K562 (cell line): ENCODE measurements around the gene PLCG2. TPM values are rescaled to one million over a fixed set of nuclear protein-coding genes. Genes with fewer than 3 reads are reported as not detected.

Source experiments
- ATAC-seq: fragments of 200-7000 bp; cut with Tn5 transposase; 3 replicates; pipeline ENCODE4 v1.9.1; 2020; ENCODE audit warnings: moderate library complexity
- BruUV-seq: library from RNA; stranded (reverse); fragments of 400-500 nt; replicated peaks from 2 replicates; lab custom pipeline; 2021; lab: Mats Ljungman, UMichigan
- CTCF ChIA-PET: fragments of 300-600 bp; formaldehyde crosslinking; extraction: SDS; loops from one replicate; lab custom pipeline; 2021; ENCODE audit warnings: low intra/inter-chr PET ratio; lab: Yijun Ruan, JAX
- POLR2A ChIA-PET: fragments of 300-600, 350-650 bp; sonication (Branson Sonifier 250); formaldehyde crosslinking; extraction: SDS; loops from one replicate; lab custom pipeline; 2021; ENCODE audit warnings: antibody characterized with exemption, inconsistent platforms; lab: Yijun Ruan, JAX
- DNase-seq, 4 experiments: peaks; one replicate each; pipeline versions ENCODE4 v3.0.0 to v3.0.0-alpha.2; 2011 to 2018; ENCODE audit warnings: low spot score in 3 of 4, mixed read lengths in 3 of 4; ENCODE audit errors: extremely low read depth in 1 of 4
- FAIRE-seq: peaks from 2 replicates; lab custom pipeline; 2011; peaks lifted over from hg19 to GRCh38; lab: Jason Lieb, UNC
- H2AFZ ChIP-seq: 2 replicates; pipeline ENCODE4 v1.6.0; 2011; ENCODE audit warnings: low read depth, low read length, control low read depth, inconsistent platforms
- H3K27ac ChIP-seq: fragments of 200-600 bp; 3 replicates; pipeline ENCODE4 v1.8.0; 2011; ENCODE audit warnings: low read depth, mild to moderate bottlenecking, control low read depth, inconsistent platforms, low read length, moderate library complexity, mixed read lengths; ENCODE audit errors: extremely low read depth
- H3K27me3 ChIP-seq, 2 experiments: fragments of 300-600 bp in 1 of 2; 2 replicates in 1 of 2; 3 replicates in 1 of 2; pipeline versions ENCODE4 v1.6.0 to v1.8.0; 2011; ENCODE audit warnings: inconsistent platforms in 2 of 2, low read length in 2 of 2, mild to moderate bottlenecking in 1 of 2, mixed read lengths in 1 of 2, moderate library complexity in 1 of 2; ENCODE audit not compliant: control insufficient read depth in 2 of 2, insufficient read depth in 2 of 2
- H3K36me3 ChIP-seq: fragments of 300-600 bp; 3 replicates; pipeline ENCODE4 v1.8.0; 2011; ENCODE audit warnings: mild to moderate bottlenecking, low read length, inconsistent platforms; ENCODE audit not compliant: control insufficient read depth, insufficient read depth
- H3K4me1 ChIP-seq, 2 experiments: fragments of 200-600 bp in 1 of 2; replicated peaks in 1 of 2; 2 replicates in 1 of 2; 3 replicates in 1 of 2; pipeline versions ENCODE4 v1.5.1 to v1.8.0; 2011; ENCODE audit warnings: inconsistent platforms in 2 of 2, low read length in 2 of 2, mild to moderate bottlenecking in 1 of 2, mixed read lengths in 1 of 2, moderate library complexity in 1 of 2; ENCODE audit not compliant: control insufficient read depth in 2 of 2, insufficient read depth in 2 of 2
- H3K4me2 ChIP-seq: 2 replicates; pipeline ENCODE4 v1.6.1; 2011; ENCODE audit warnings: low read length, control low read depth, inconsistent platforms, mixed read lengths; ENCODE audit not compliant: insufficient read depth
- H3K4me3 ChIP-seq: fragments of 200-600 bp; sonication (generic), shearing (Covaris generic); 2 replicates; pipeline ENCODE4 v1.5.1; 2016; ENCODE audit warnings: control low read depth, inconsistent platforms
- H3K79me2 ChIP-seq: fragments of 200-600 bp; 3 replicates; pipeline ENCODE4 v1.8.0; 2011; ENCODE audit warnings: low read length, inconsistent platforms; ENCODE audit not compliant: control insufficient read depth, insufficient read depth
- H3K9ac ChIP-seq, 2 experiments: 2 replicates each; pipeline versions ENCODE4 v1.6.0 to v1.6.1; 2011; ENCODE audit warnings: low read depth in 2 of 2, low read length in 2 of 2, control low read depth in 1 of 2, inconsistent platforms in 1 of 2, mild to moderate bottlenecking in 1 of 2, mixed read lengths in 1 of 2; ENCODE audit not compliant: insufficient read depth in 1 of 2
- H3K9me1 ChIP-seq: one replicate; pipeline ENCODE4 v1.6.0; 2011; ENCODE audit warnings: inconsistent platforms, mild to moderate bottlenecking, low read length, moderate library complexity; ENCODE audit not compliant: control insufficient read depth, insufficient read depth
- H3K9me3 ChIP-seq: replicated peaks from 2 replicates; pipeline ENCODE4 v1.5.1; 2011; ENCODE audit warnings: low read depth, low read length, inconsistent platforms; ENCODE audit not compliant: control insufficient read depth, insufficient read depth
- H4K20me1 ChIP-seq: replicated peaks from 2 replicates; pipeline ENCODE4 v1.6.1; 2011; ENCODE audit warnings: low read length, inconsistent platforms, mixed read lengths; ENCODE audit not compliant: control insufficient read depth, insufficient read depth
- TFE3 ChIP-seq: fragments of 450-650 bp; formaldehyde crosslinking; IDR thresholded peaks from 2 replicates; pipeline ENCODE4 v1.4.0; 2020; ENCODE audit warnings: mild to moderate bottlenecking, mixed read lengths
- ZBTB40 ChIP-seq, 2 experiments: fragments of 450-650 bp in 1 of 2; sonication (generic) in 1 of 2; formaldehyde crosslinking in 1 of 2; IDR thresholded peaks; 2 replicates each; pipeline versions ENCODE4 v1.7.1 to v1.9.0; 2016 to 2022; ENCODE audit warnings: inconsistent platforms in 1 of 2, mild to moderate bottlenecking in 1 of 2, missing genetic modification reagents in 1 of 2
- WGBS: fragments of 100-300 bp; shearing (Covaris generic); methylation state at CpG from one replicate; pipeline ENCODE4 v1.1.6; 2016; ENCODE audit warnings: low coverage, mixed read lengths; ENCODE audit not compliant: insufficient coverage; ENCODE audit errors: missing lambda C conversion rate; 5-methylcytosine and 5-hydroxymethylcytosine counted together
- in situ Hi-C: fragments of 300-500 bp; cut with MboI; formaldehyde crosslinking; loops from 4 replicates; pipeline ENCODE4 v1.15.0; 2018; ENCODE audit warnings: inconsistent platforms, mixed read lengths
- intact Hi-C: fragments of 100-400 bp; cut with micrococcal nuclease; formaldehyde crosslinking; loops from 2 replicates; pipeline ENCODE4 v1.14.2; 2022
- polyA plus RNA-seq, 8 experiments: library from polyadenylated mRNA; depleted of rRNA in 4 of 8; stranded (reverse) in 5 of 8; unstranded in 3 of 8; fragments of >200 nt; fragmentation: Nextera tagmentation in 2 of 8; fragmentation: Illumina TruSeq in 1 of 8; extraction: Ambion mirVana in 2 of 8; extraction: Trizol in 1 of 8; gene quantifications; 2 replicates each; pipeline versions ENCODE4 v1.2.1 to v1.2.3, GENCODE V29; 2011 to 2014; ENCODE audit warnings: inconsistent platforms in 1 of 8, missing spikeins in 1 of 8
- total RNA-seq, 7 experiments: library from RNA; depleted of rRNA in 6 of 7; stranded (reverse); fragments of >200 nt in 6 of 7; fragmentation: Illumina TruSeq in 2 of 7; extraction: Trizol in 2 of 7; gene quantifications; 2 replicates each; pipeline versions ENCODE4 v1.2.1 to v1.2.3, GENCODE V29; 2011 to 2021; ENCODE audit warnings: low replicate concordance in 1 of 7

Gene PLCG2
- total and polyA plus RNA-seq, 9 of the 15 experiments (the other 6 are each of a cell fraction or from before 2014, with no cell fraction given), result 0.94 to 7.1 (median 3.1) TPM

GRCh38 chr16:81806696-81807095 lies 27.6 kb downstream of the PLCG2 start:
- DNase-seq (no peak), ATAC-seq (no peak; the same call in 2 of the 3 replicates), FAIRE-seq (no peak)
- under 1% methylated on average over 6 of the region's 6 CpGs for WGBS
- ChIA-PET CTCF (no interaction called here), POLR2A (no interaction called here)
- H4K20me1 ChIP-seq, result peaks cover 11% of the 10 kb centered on the region
- H3K4me1 ChIP-seq, result no peaks in the 10 kb centered on the region; a peak in 2 of 5 replicates
- intact Hi-C loops (no loop called here), in situ Hi-C loops (no loop called here)
- H3K9ac ChIP-seq, result peak overlapping the region in 1 of 2 experiments; percentile 19; a peak in 1 of 4 replicates
- H3K4me2 ChIP-seq, result no peak overlapping the region
- no peak overlapping the region for H3K4me3 ChIP-seq
- BruUV-seq, result no TSS peak
- H3K9me3 ChIP-seq, result no peaks in the 10 kb centered on the region
- no peak overlapping the region for H3K27ac ChIP-seq
- H2AFZ ChIP-seq, result no peak overlapping the region
- H3K36me3 ChIP-seq, result no peaks in the 10 kb centered on the region
- no peaks in the 10 kb centered on the region for H3K9me1 ChIP-seq
- no peak for TF ChIP-seq ZBTB40 (IDR thresholded peaks at IDR 0.05)
- no peak for TF ChIP-seq ZBTB40 (CRISPR knock-in tag; IDR thresholded peaks at IDR 0.05)
- TF ChIP-seq TFE3, result peak; percentile 88
- H3K27me3 ChIP-seq, result peaks cover 20 to 61% of the 10 kb centered on the region in 2 experiments; a peak in 3 of 5 replicates
- no peaks in the 10 kb centered on the region for H3K79me2 ChIP-seq
